Lung (tissue), 12 donors: ENCODE data around the gene KCTD8. TPM values are rescaled to one million over a fixed set of nuclear protein-coding genes. Genes with fewer than 3 reads are reported as not detected.

Source experiments
- ATAC-seq: fragments of 200-7000 bp; cut with Tn5 transposase; one replicate; pipeline ENCODE4 v1.9.1; 2020; ENCODE audit warnings: moderate number of reproducible peaks; ENCODE audit not compliant: insufficient read depth, low FRiP score
- DNase-seq, 3 donors: peaks; one replicate each; pipeline ENCODE4 v3.0.0-alpha.2; 2013 to 2017
- H3K27ac ChIP-seq, 2 donors: one replicate each; pipeline ENCODE4 v1.5.1; 2013; ENCODE audit warnings: mild to moderate bottlenecking in 2 of 2, moderate library complexity in 2 of 2, control low read depth in 1 of 2, inconsistent platforms in 1 of 2, low read depth in 1 of 2, low read length in 1 of 2
- H3K27me3 ChIP-seq, 3 donors: one replicate each; pipeline ENCODE4 v1.5.1; 2013; ENCODE audit warnings: low read length in 2 of 3; ENCODE audit not compliant: control insufficient read depth in 3 of 3, insufficient read depth in 3 of 3
- H3K36me3 ChIP-seq, 4 donors: one replicate each; pipeline ENCODE4 v1.5.1; 2013; ENCODE audit warnings: low read length in 4 of 4, mild to moderate bottlenecking in 1 of 4, moderate library complexity in 1 of 4; ENCODE audit not compliant: control insufficient read depth in 4 of 4, insufficient read depth in 4 of 4
- H3K4me1 ChIP-seq, 5 donors: one replicate each; pipeline ENCODE4 v1.5.1; 2013; ENCODE audit warnings: low read length in 5 of 5, mild to moderate bottlenecking in 2 of 5, moderate library complexity in 1 of 5; ENCODE audit not compliant: control insufficient read depth in 5 of 5, insufficient read depth in 5 of 5
- H3K4me3 ChIP-seq: one replicate; pipeline ENCODE4 v1.5.1; 2013; ENCODE audit warnings: mild to moderate bottlenecking, control low read depth, moderate library complexity
- H3K9ac ChIP-seq, 2 donors: one replicate each; pipeline ENCODE4 v1.5.1; 2013; ENCODE audit warnings: low read length in 2 of 2, control low read depth in 1 of 2; ENCODE audit not compliant: insufficient read depth in 1 of 2
- H3K9me3 ChIP-seq, 4 donors: one replicate each; pipeline ENCODE4 v1.5.1; 2013; ENCODE audit warnings: low read length in 3 of 4, mild to moderate bottlenecking in 1 of 4, moderate library complexity in 1 of 4; ENCODE audit not compliant: control insufficient read depth in 4 of 4, insufficient read depth in 3 of 4
- WGBS, 2 donors: extraction: QIAGEN DNeasy Blood & Tissue Kit; methylation state at CpG; one replicate each; pipeline ENCODE4 v1.1.7; 2013; 5-methylcytosine and 5-hydroxymethylcytosine counted together
- polyA plus RNA-seq, 2 donors: library from polyadenylated mRNA; stranded (reverse); fragments of 200-250 nt; gene quantifications; one replicate each; pipeline ENCODE4 v1.2.1, GENCODE V29; 2013
- total RNA-seq, 2 donors: library from RNA; depleted of rRNA in 1 of 2; stranded (reverse); fragments of >200 nt in 1 of 2; gene quantifications; one replicate each; pipeline ENCODE4 v1.2.1, GENCODE V29; 2014 to 2021
- TF ChIP-seq, protein P1 (sequence below): IDR thresholded peaks from 2 replicates; pipeline ENCODE4 v1.5.1; 2012; ENCODE audit warnings: mild to moderate bottlenecking; ENCODE audit errors: control extremely low read depth, extremely low read depth
- donor health status: control.
- donor health status: control.
- donor health status: Bipolar disorder and iron deficiency.
- donor health status: healthy.
- donor health status: DM: yes; HTN: yes; CAD: no.

KCTD8 gene
- total and polyA plus RNA-seq, 4 donors = 0.02 to 0.17 (median 0.10) TPM

DNA sequence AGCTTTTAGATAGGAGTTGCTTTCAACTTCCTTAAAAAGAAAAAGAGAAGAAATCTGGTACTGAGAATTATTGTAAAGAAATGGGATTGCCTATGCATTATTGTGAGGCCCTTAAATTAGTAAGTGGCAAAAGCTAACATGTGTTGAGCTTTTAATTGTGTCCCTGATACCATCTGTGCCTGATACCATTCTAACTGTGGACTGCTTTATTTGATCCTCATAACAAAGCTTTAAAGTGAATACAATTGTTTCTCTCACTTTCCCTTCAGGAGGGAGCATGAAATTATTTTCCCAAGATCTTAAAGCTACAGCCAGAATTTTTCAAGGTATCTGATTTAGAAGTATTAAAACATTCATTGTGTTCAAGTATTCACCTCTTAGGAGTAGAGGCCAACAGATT lies 9.9 kb downstream of the KCTD8 start:
- TF ChIP-seq, protein P1, sequence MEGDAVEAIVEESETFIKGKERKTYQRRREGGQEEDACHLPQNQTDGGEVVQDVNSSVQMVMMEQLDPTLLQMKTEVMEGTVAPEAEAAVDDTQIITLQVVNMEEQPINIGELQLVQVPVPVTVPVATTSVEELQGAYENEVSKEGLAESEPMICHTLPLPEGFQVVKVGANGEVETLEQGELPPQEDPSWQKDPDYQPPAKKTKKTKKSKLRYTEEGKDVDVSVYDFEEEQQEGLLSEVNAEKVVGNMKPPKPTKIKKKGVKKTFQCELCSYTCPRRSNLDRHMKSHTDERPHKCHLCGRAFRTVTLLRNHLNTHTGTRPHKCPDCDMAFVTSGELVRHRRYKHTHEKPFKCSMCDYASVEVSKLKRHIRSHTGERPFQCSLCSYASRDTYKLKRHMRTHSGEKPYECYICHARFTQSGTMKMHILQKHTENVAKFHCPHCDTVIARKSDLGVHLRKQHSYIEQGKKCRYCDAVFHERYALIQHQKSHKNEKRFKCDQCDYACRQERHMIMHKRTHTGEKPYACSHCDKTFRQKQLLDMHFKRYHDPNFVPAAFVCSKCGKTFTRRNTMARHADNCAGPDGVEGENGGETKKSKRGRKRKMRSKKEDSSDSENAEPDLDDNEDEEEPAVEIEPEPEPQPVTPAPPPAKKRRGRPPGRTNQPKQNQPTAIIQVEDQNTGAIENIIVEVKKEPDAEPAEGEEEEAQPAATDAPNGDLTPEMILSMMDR = no peak
- Histone ChIP-seq H3K4me3 (no peak overlapping the region), H3K27ac (no peak overlapping the region), H3K4me1 (no peaks in the 10 kb centered on the region), H3K9ac (no peak overlapping the region), H3K36me3 (no peaks in the 10 kb centered on the region), H3K9me3 (no peaks in the 10 kb centered on the region), H3K27me3 (peaks cover 0 to 4% (median 0%) of the 10 kb centered on the region in 3 donors)
- DNase-seq (no peak), ATAC-seq (no peak)

DNA sequence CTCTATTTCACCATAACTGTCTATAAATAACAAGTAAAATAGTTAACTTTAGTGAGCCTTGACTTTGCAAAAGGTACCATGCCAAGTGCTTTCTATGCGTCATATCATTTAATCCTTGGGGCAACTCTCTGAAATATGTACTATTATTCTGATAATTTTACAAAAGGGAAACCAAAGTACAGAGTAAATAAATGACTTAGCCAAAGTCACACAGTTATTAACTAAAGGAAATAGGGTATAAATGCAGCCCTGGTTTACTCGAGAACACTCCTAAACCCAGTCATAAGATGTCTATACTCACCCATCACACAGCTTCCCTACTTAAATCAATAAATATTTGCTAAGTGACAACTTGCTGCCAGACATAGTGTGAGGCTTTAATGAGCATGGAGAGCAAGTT lies 14.4 kb downstream of the KCTD8 start:
- Histone ChIP-seq H3K27ac (no peak overlapping the region), H3K27me3 (no peaks in the 10 kb centered on the region), H3K9me3 (no peaks in the 10 kb centered on the region), H3K9ac (no peak overlapping the region), H3K4me1 (no peaks in the 10 kb centered on the region), H3K4me3 (no peak overlapping the region), H3K36me3 (no peaks in the 10 kb centered on the region)
- no peak for DNase-seq
- no peak for ATAC-seq
- 81 to 87% methylated on average over 2 of the region's 2 CpGs for WGBS, 2 donors
- TF ChIP-seq, protein P1 = no peak

DNA sequence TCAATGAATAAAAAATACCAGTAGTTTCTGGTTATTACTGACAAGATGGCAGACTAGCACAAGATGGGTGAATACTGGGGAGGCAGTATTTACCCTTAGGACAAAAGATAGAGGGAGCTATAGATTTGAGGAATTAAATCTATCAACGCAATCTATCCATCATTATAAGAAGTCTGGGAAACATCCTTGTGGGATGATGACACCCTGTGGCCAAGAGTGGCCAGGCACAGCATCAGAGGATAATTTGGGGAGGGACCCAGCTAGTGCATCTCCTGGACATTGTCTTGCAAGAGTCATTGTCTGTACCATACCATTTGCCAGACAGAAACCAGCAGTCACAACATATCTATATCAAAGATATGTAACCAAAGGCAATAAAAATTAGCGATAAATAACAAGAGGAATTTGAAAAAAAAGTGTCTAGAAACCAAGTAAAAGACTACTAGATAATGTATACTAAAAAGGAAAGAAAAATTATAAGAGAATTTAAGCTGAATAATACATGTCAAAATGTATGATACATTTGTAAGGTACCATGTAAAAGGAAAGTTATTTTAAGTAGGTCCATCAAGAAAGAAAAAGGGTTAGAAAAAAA lies 22.9 kb downstream of the KCTD8 start:
- DNase-seq = peak in 1 of 3 donors; percentile 5
- H3K9me3 ChIP-seq = no peaks in the 10 kb centered on the region
- no peaks in the 10 kb centered on the region for H3K36me3 ChIP-seq
- no peak overlapping the region for H3K27ac ChIP-seq
- no peaks in the 10 kb centered on the region for H3K27me3 ChIP-seq
- 42 to 45% methylated on average over 2 of the region's 2 CpGs for WGBS, 2 donors
- no peak overlapping the region for H3K4me3 ChIP-seq
- H3K9ac ChIP-seq = no peak overlapping the region
- no peak for ATAC-seq
- H3K4me1 ChIP-seq = no peaks in the 10 kb centered on the region
- TF ChIP-seq, protein P1 = no peak

DNA sequence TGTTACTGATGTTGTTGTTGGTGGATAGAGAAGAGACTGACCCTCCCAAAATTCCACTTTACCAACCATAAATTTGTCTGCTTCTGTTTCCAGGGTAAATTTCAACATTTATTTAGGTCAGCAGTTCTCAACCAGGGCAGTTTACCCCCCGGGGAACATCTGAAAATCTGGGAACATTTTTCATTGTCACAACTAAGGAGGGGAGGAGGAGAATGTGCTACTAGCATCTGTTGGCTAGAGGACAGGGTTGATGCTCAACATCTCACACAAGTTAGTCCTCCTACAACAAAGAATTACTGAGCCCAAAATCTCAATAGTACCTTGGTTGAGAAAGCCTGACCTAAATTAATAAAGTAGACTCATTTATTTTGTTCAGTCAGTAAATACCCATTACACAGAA lies 25.7 kb downstream of the KCTD8 start:
- Histone ChIP-seq H3K9me3 (no peaks in the 10 kb centered on the region), H3K9ac (no peak overlapping the region), H3K36me3 (no peaks in the 10 kb centered on the region), H3K4me3 (no peak overlapping the region), H3K27ac (no peak overlapping the region), H3K27me3 (no peaks in the 10 kb centered on the region), H3K4me1 (no peaks in the 10 kb centered on the region)
- ATAC-seq = no peak
- WGBS, 2 donors = 55 to 71% methylated on average over 1 of the region's 1 CpG
- TF ChIP-seq, protein P1 = no peak
- no peak for DNase-seq
